NCI-H1417 treated with DMSO at 0.1 percent for 48 hours (cell line): ENCODE measurements around the gene SMIM29.
"Not testable (repeated sequence)": the region's sequence is repeated elsewhere in the genome, so short reads cannot be mapped to it uniquely, and the experiment has no call there.

ENCODE experiments used
- DNase-seq: peaks from one replicate; lab custom pipeline; 2025; lab: John Stamatoyannopoulos, UW

The SMIM29 gene

DNA sequence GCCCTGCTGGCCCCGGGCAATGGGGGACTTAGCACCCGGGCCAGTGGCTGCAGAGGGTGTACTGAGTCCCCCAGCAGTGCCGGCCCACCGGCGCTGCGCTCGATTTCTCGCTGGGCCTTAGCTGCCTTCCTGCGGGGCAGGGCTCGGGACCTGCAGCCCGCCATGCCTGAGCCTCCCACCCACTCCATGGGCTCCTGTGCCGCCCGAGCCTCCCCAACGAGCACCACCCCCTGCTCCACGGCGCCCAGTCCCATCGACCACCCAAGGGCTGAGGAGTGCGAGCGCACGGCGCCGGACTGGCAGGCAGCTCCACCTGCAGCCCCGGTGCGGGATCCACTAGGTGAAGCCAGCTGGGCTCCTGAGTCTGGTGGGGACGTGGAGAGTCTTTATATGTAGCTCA is 20.3 kb upstream of the SMIM29 start:
- DNase-seq: not testable (repeated sequence)

DNA sequence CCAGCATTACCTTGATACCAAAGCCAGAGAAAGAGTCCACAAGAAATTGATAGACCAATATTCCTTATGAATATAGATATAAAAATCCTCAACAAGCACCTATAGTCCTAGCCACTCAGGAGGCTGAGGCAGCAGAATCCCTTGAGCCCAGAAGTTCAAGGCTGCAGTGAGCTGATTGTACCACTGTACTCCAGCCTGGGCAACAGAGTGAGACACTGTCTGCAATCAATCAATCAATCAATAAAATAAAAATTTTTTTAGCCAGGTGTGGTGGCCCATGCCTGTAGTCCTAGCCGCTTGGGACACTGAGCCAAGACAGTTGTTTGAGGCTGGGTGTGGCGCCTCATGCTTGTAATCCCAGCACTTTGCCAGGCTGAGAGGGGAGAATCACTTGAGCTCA is 18.9 kb upstream of the SMIM29 start:
- no peak for DNase-seq

DNA sequence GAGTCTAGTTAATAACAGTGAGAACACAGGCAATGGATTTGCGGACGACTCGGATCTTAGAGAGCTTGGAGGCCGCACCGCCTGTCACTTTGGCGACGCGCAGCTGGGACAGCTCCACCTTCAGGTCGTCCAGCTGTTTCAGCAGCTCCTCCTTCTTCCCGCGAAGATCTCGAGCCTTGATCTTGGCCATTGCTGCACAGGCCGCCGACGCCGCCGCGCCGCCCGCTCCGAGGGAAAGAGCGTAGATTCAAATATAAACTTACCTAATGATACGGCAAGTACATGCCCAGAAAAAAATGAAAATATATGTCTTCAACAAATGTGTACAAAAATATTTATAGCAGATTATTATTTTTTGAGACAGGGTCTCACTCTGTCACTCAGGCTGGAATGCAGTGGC is 14.7 kb upstream of the SMIM29 start:
- not testable (repeated sequence) for DNase-seq

DNA sequence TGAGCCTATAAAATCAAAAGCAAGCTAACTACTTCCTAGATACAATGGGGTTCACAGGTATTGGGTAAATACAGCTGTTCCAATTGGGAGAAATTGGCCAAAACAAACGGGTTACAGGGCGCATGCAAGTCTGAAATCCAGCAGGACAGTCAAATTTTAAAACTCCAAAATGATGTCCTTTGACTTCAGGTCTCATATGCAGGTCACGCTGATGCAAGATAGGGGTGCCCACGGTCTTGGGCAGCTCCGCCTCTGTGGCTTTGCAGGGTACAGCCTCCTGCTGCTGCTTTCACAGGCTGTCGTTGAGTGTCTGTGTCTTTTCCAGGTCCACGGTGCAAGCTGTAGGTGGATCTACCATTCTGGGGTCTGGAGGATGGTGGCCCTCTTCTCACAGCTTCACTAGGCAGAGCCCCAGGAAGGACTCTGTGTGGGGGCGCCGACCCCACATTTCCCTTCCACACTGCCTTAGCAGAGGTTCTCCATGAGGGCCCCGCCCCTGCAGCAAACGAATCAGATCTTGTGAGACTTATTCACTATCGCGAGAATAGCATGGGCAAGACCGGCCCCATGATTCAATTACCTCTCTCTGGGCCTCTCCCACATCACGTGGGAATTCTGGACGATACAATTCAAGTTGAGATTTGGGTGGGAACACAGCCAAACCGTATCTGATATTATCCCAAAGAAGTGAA is 11.9 kb upstream of the SMIM29 start:
- no peak for DNase-seq

DNA sequence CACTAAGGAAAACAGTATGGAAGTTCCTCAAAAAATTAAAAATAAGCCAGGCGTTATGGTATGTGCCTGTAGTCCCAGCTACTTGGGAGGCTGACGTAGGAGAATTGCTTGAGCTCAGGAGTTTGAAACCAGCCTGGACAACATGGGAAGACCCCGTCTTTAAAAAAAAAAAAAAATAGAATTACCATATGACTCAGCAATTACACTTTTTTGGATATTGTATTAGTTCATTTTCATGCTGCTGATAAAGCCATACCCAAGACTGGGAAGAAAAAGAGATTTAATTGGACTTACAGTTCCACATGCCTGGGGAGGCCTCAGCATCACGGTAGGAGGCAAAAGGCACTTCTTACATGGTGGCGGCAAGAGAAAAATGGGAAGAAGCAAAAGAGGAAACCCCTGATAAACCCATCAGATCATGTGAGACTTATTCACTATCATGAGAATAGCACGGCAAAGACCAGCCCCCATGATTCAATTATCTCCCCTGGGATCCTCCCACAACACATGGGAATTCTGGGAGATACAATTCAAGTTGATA is 10.8 kb upstream of the SMIM29 start:
- DNase-seq: no peak

DNA sequence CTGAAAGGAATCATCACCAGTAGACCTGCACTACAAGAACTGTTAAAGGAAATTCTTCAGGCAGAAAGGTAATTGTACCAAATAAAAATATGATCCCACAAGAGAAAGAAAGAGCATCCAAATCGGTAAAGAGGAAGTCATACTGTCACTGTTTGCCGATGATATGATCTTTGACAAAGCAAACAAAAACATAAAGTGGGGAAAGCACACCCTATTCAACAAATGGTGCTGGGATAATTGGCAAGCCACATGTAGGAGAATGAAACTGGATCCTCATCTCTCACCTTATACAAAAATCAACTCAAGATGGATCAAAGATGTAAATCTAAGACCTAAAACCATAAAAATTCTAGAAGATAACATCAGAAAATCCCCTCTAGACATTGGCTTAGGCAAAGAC is 3.6 kb upstream of the SMIM29 start:
- not testable (repeated sequence) for DNase-seq

DNA sequence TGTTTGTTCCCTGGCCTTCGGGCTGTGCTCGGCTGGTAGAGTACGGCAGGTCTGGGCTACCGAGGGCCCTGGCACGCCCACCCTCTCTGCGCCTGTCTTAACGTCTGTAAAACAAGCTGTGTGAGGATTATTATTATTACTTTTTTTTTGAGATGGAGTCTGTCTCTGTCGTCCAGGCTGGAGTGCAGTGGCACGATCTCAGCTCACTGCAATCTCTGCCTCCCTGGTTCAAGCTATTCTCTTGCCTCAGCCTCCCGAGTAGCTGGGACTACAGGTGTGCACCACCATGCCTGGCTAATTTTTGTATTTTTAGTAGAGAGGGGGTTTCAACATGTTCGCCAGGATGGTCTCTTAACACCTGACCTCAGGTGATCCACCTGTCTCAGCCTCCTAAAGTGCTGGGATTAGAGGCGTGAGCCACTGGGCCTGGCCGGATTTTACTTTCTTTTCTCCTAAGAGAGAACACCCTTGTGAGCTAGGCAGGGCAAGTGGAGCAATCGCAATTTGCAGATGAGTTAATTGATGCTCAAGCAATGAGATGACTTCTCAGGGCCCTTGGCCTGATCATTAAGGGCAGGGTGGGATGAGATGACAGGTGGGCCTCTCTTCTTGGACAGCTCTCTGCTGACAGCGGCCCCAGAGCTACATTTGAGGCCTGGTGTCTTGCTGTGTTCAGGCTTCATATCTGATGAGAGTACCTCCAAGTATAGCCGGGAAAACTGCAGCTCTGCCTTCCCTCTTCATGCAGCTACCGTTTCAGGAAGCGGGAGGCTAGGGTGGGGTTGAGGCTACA is 859 bp upstream of the SMIM29 start:
- no peak for DNase-seq

DNA sequence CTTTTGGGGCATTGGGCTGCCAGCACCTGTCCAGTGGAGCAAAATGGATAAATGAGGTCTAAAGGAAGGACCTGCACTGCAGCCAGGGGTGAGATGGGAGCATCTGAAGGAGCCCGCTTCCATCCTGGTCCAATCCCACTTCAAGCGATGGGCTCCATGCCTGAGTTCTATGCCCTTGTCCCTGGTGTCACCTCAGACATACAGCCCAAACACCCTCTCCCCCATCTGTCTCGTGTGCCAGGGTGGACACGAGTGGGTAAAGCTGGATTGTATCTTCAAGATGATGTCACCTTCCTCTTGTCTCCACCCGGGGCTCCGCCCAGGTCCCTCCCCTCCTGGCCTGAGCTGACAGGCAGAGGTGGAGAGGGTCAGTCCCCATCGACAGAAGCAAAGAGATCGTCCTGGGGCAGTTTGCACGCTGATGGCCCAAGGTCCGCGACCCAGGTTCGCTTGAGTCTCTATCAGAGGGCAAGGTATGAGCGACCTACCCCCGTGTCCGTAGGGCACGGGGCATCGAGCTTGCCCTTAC is 544 bp downstream of the SMIM29 start:
- DNase-seq: no peak

DNA sequence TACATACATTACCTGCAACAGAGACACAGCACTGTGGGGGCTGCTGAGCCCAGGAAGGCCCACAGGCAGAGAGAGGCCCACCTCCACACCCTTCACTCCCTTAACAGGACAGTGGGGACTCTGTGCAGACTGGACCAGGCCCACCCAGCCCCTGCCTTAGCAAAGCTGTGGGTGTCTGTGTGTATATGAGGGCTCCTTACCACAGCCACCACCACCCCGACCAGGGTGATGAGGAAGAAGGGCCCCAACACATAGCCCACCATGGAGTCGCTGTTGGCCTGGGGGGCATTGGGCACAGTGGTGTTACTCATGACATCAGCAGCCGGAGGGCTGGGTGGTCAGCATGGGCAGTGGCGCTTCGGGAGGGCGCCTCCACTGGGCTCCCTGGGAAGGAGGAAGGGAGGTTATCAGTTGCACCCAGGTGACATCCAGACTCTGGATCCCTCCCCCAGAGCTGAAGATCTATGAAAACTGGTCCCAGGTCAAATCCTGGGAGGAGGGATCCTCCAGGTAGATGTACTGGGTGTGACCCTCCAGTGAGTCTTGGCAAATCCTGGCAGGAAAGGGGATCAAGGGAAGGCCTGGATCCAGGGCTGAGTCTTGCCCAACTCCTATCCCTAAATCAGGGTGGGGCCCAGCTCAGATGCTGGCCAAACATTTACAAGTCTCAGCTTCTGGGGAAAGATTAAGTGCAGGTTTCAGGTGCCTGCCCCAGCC is 1.2 kb downstream of the SMIM29 start:
- DNase-seq: no peak

DNA sequence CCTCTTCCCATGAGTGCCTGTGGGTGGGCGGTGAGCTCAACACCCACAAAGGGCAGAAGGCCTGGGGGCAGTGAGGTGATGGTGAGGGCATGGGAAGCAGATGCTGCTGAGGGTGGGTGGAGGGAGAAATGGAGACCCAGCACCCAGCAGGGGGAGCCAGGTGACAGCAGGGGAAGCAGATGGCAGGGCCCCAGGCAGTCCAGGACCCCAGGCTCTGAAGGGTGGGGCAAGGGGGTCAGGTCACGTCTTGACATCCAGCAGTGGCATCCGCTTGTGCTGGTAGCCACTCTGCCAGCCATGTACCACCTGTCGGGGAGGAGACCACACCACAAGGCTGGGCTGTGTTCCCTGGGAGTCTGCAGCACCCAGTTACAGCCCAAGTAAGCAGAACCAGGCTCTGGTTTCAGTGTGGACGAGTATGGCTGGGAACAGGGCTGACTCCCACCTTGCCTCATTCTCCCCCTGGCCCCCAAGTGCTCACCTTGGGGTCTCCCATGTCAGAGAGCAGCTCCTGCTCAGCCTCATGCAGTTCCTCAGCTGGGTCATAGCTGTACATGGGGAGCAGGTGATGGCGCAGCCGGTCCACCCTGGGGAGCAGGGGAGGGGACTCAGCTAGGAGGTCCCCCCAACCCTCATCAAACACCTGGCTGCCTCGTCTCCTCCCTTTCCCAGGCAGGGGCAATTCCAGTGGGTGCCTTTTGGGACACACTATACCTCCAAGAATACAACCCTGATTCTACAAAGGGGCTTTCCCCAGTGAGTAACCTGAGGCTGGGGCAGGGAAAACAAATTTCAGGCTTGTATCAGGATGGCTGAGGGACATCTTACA is 2.0 kb downstream of the SMIM29 start:
- no peak for DNase-seq

DNA sequence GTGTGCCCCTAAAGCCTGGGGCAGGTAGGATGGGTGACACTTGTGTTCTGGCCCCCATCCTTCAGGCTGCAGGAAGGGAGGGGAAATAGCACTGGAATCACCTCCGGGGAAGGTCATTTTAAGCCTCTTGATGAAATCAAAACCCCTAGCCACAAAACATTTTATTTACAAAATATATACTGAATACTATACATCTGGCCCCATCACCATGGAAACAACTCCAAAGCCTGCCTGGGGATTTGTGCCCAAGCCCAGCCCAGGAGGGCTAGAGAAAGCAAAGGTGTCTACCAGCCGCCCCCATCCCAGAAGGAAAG is 2.6 kb downstream of the SMIM29 start:
- DNase-seq: no peak

DNA sequence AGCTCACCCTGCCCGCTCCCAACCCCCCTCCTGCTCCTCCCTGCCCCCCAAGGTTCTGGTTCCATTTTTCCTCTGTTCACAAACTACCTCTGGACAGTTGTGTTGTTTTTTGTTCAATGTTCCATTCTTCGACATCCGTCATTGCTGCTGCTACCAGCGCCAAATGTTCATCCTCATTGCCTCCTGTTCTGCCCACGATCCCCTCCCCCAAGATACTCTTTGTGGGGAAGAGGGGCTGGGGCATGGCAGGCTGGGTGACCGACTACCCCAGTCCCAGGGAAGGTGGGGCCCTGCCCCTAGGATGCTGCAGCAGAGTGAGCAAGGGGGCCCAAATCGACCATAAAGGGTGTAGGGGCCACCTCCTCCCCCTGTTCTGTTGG is 3.1 kb downstream of the SMIM29 start:
- not testable (repeated sequence) for DNase-seq

DNA sequence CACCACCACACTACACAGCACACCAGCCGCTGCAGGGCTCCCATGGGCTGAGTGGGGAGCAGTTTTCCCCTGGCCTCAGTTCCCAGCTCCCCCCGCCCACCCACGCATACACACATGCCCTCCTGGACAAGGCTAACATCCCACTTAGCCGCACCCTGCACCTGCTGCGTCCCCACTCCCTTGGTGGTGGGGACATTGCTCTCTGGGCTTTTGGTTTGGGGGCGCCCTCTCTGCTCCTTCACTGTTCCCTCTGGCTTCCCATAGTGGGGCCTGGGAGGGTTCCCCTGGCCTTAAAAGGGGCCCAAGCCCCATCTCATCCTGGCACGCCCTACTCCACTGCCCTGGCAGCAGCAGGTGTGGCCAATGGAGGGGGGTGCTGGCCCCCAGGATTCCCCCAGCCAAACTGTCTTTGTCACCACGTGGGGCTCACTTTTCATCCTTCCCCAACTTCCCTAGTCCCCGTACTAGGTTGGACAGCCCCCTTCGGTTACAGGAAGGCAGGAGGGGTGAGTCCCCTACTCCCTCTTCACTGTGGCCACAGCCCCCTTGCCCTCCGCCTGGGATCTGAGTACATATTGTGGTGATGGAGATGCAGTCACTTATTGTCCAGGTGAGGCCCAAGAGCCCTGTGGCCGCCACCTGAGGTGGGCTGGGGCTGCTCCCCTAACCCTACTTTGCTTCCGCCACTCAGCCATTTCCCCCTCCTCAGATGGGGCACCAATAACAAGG is 3.6 kb downstream of the SMIM29 start:
- not testable (repeated sequence) for DNase-seq

DNA sequence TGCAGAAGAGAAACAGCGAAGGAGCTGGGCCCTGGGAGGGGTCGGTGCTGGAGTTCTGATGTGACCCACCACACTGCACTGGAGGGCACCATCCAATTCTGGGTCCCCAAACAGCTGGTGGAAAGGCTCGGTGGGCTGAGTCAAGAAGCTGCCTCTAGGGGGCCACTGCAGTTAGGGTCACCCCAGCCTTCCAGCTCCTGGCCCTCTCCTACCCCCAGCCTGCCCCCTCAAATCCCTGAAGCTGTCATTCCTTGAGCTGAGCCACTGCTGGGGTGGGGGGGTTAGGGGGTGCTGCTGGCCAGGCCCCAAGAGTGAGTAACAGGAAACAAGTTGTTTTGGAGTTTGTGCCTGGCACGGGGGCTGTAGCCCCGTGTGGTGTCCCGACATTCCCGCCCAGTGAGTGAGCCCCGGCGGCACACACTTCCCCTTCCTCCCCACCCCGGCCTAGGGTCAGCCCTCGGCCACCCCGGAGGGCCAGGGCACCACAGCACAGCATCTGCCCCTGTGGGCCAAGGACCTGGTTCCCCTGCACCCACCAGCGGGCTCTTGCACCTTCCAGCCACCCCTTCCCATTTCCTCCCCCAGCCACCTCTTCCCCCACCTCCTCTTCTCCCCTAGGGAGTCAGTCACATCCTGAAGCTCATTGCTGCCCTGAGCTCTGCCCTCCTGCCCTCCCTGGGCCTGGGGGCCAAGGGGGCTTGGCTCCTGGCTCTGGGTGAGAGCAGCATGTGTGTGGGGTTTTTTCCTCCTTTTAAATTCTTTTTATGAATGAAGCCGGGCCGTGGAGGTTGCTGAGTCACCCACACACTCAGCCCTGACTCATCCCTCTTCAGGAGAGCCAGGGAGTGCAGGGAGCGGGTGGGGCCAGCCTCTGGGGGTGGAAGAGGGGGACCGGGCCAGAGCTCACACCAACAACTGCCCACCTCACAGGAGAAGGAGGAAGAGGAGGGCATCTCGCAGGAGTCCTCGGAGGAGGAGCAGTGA is 4.6 kb downstream of the SMIM29 start:
- no peak for DNase-seq

DNA sequence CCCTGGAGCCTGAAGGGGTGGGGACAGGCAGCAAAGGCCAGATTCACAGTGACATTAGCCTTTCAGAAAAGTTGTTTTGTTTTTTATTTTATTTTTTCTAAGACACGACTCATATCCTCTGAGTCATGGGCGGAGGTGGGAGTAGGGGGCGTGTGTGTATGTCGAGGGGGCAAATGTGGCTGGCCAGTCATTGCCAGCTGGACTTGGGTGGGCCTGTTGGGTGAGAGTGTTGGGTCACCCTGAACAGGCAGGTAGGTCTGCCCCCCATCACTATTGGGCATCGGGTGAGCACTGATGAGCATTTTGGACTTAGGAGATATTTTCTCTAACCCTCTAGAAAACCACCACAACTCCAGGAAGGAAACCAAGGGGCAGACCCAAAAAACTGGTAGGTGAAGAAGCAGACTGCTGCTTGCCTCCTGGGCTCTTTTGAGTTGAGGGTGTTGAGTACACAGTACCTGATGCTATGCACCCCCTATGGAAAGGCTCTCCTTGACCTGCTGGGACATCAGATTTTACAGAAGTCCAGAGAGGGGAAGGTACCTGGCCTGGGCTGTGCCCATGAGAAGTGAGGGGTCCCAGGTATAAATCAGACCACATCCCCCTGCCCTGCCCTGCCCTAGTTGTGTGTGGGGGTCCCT is 5.6 kb downstream of the SMIM29 start:
- no peak for DNase-seq

DNA sequence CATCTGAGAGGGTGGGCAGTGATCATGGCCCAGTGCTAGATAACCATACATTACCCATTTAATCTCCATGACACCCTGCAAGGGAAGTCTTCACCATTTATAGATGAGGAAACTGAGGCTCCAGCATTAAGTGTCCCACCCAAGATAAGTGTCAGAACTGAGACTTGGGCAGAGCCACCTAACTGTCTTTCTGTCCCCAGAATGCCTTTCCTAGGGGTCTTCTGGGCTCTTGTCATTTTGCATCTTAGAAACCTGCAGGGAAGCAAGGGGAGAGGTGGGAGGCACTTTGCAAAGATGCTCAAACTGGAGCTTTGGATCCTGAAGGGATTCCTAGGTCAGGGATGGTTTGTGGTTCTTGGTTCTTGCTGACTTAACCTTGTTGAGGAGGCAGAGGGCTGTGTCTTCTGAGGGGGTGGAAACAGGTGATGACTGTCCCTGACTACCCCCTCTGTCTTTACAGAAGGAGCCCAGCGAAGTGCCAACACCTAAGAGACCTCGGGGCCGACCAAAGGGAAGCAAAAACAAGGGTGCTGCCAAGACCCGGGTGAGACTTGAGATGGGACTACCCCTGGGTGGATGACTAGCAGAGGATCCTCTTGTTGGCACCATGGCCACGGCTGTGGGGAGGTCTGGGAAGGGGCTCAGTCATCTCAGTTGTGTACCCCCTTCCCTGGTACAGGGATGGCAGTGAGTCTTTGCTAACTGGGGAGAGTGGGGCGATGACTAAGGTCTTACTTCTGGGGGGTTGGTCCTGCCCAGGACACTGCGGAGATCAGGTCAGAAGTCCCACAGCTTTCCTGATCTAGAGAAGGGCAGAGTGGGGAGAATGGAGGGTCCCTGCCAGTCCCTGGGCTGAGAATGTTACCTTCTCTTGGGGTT is 6.3 kb downstream of the SMIM29 start:
- DNase-seq: no peak

DNA sequence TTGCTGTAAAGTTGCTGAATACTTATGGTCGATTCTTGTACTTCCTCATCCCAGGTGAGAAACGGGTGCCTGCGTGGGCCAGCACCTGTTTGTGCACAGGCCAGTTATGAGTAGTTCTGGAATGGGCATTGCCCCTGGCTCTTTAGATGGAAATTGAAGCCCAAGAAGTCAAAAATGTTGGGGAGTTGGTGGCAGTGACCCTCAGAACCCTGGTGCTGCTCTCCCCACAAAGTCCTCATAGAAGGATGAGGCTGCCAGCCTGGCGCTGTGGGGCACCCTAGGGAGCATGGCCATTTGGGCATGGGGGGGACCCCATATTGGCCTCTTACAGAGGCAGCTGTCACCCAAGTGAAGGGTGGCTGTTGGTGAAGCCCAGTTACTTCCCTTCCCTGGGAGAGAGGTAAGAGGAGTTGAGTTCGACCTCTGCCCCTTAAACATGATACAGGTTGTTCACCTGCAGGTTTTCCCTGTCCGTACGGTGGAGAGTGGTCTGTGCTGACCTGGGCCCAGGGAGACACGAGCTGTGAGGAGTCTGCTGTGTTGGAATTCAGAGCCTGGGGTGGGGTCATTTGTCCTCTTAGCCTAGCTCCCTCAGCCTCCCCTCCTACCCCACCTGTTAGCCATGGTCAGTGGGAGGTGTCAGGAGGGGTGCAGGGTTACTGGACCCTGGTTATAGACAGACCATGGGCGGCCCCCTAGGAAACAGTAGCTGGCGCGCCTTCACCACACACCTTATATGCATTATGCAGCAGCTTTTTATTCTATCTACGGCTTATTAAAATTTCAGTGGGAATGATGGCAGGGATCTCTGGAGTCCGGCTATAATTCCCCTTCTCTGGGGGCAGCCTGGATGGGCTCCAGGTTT is 7.2 kb downstream of the SMIM29 start:
- no peak for DNase-seq
